GM21528 (cell line): ENCODE data around the gene CNN2.
A peak's percentile ranks its signal among the peaks of the same experiment; 100 is the strongest.

Source experiments
- ATAC-seq: cut with Tn5 transposase; IDR thresholded peaks from one replicate; pipeline ENCODE4 v1.9.1; 2021; ENCODE audit warnings: mild to moderate bottlenecking, moderate library complexity; ENCODE audit not compliant: unreplicated experiment, low FRiP score

The CNN2 gene

GRCh38 chr19:1025960-1026782 is at the start of gene CNN2:
Gene CNN2 (plus strand): TSS chr19:1026608. CDS start chr19:1026662, 54 bp downstream.
- ATAC-seq = no peak

GRCh38 chr19:977058-977464 is 49.3 kb upstream of the CNN2 start:
- no peak for ATAC-seq

GRCh38 chr19:979318-979741 is 47.1 kb upstream of the CNN2 start:
- ATAC-seq = no peak

- no peak for ATAC-seq
These were observed 46.0 kb upstream of the CNN2 start for GRCh38 chr19:980133-980998.

DNA sequence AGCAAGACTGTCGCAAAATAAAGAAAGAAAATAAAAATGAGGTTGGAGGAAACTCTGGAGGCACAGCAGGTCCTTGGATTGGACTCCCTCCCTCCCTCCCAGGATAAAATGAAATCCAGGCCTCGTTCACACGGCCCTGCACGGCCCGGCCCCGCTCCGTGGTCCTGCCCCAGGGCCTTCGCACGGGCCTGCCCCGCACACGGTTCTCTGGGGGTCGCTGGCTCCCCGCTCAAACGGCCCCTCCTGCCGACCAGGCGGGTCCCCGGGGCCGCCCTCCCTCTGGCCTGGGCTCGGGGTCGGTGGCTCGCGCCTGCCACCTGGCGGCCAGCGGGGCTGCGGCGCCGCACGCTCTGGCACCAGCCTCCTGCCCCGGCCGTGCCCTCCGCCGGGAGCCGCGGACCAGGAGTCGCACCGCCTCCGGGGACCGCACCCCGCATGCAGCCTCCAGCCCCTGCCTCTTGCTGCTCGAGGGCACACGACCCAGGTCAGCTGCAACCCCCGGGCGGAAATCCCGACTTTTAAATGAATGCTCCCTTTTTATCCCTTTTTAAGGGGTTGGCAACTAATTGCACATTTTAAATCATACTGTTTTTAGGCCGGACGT is 43.7 kb upstream of the CNN2 start:
- ATAC-seq = peak; percentile 50

DNA sequence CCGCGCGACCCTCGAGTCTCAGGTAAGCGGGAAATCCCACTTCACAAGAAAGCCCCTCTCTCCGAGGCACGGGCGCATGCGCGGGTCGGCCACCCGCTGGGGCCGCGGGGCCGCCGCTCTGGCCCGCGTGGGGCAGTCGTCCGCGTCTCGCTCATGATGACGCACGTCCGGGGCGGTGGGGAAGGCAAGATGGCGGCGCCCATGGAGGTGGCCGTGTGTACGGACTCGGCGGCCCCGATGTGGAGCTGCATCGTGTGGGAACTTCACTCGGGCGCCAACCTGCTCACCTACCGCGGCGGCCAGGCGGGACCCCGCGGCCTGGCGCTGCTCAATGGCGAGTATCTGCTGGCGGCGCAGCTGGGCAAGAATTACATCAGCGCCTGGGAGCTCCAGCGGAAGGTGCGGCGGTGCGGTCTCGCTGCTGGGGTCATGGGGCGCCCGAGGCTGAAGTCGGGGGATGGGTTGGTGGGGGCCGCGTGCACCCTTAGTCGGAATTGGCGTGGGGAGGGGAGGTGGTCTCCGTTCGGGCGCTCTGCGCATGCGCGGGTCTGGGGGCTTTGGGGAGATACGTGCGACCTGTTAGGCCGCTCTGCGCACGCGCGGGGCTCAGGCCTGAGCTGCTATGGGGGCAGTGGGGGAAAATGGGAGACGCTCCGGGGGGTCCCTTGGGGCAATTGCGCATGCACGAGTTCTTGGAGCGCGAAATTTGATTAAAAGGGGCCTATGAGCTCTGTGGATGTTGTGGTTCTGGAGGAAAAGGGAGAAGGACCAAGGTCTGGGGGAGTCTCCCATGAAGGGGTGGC is 42.0 kb upstream of the CNN2 start, which contains the start of gene WDR18:
Gene WDR18, plus strand, starts transcription at position 181 of the 803 bp plus-strand sequence. Its CDS starts 9 bp downstream, at position 190.
- ATAC-seq = peak; percentile 66

- no peak for ATAC-seq
These were observed 40.3 kb upstream of the CNN2 start for GRCh38 chr19:986083-986482.

GRCh38 chr19:988081-988480 is 38.3 kb upstream of the CNN2 start:
- no peak for ATAC-seq

GRCh38 chr19:988510-988909 is 37.9 kb upstream of the CNN2 start:
- ATAC-seq = no peak

DNA sequence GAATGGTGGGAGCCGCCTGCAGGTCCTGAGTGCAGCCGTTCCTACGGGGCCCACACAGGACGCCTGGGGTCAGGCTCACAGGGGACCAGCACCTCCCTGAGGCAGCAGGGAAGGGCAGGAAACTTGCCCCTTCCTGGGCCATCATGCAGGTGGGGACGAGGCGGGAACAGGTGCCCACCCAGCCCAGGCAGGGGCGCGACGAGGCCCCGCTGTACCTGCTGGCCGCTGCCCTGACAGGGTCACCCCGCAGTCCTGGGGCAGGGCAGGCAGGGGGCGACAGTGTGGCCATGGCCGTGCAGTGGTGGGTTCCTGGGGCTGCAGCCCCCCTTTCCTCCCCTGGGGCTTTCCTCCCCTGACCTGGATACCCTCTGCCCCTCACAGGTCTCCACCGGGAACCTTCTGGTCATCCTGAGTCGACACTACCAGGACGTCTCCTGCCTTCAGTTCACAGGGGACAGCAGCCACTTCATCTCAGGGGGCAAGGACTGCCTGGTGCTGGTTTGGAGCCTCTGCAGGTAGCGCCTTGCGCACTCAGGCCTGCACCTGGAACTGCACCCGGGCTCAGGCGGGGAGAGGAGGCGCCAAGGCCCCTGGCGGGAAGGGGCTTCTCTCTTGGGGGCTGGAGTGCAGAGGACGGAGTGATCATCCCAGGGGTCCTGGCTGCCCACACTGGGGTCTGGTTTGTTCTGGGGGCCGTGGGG is 36.9 kb upstream of the CNN2 start:
- ATAC-seq = no peak

DNA sequence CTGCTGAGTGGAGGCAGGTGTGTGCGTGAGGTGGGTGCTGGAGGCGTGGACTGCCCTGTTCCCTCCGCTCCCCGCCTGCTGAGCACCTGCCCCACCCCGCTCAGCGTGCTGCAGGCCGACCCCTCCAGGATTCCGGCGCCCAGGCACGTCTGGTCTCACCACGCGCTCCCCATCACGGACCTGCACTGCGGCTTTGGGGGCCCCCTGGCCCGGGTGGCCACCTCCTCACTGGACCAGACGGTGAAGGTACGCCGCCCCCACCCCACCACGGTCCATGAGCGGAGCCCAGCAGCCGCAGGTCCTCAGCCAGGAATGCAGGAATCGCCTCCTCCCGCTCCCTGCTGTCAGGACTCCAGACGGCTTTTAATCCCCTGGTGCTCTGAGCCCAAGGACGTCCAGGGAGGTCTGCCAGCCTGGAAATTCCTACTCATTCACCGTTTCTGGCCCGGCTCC is 36.3 kb upstream of the CNN2 start:
- no peak for ATAC-seq

- no peak for ATAC-seq
These were observed 35.7 kb upstream of the CNN2 start for GRCh38 chr19:990746-991145.

- no peak for ATAC-seq
These were observed 35.1 kb upstream of the CNN2 start for GRCh38 chr19:991174-991931.

GRCh38 chr19:991932-992669 is 34.3 kb upstream of the CNN2 start:
- ATAC-seq = no peak

DNA sequence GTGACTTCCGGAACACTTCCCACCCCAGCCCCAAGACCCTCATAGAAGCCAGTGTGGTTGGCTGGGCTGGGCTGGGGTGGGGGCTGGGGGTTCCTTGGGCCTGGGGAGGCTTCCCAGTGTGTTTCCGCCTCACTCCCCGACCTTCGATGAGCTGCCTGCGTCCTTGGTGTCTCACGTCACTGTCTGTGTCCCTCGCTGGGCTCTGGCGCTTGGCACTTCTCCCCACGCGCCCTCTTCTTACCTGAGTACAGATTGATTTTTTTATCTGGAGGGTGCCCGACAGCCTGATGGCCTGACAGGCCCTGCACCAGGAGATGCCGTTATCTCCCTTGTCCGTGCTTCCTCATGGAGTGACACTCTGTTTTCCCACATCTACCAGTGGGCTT is 33.7 kb upstream of the CNN2 start:
- ATAC-seq = no peak

DNA sequence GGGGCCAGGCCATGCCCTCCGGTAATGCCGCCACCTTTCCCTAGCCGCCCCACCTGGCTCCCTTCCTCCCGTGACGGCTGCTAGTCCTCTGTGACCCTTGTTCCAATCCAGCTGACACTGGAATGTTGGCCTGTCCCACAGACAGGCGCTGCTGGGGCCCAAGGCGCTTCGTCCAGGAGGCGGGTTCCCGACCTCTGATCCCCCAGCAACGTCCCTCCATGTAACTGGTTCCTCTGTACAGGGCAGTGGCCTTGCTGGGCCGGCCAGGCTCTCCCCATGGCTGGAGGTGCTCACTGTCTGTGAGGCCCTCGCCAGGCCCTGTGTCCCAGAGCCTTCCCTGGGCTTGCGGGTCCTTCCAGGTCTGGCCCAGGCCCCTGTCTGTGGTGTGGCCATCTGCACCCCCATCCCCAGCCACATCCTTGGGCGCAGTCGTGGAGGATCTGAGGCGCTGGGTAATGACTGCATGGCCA is 33.0 kb upstream of the CNN2 start:
- no peak for ATAC-seq

- no peak for ATAC-seq
These were observed 32.5 kb upstream of the CNN2 start for GRCh38 chr19:993831-994393.

- ATAC-seq = no peak
These were observed 31.9 kb upstream of the CNN2 start for GRCh38 chr19:994516-994915.
